DOHH2 (cell line): ENCODE results near the gene DAPP1.

Experiments
- EZH2phosphoT487 ChIP-seq: fragments of 200-600 bp; sonication (generic); IDR thresholded peaks from 2 replicates; pipeline ENCODE4 v1.6.1; 2017; ENCODE audit warnings: borderline replicate concordance, mild to moderate bottlenecking, antibody characterized with exemption, low read length, moderate library complexity, mixed read lengths
- TF ChIP-seq, protein P1 (sequence below): fragments of 200-600 bp; sonication (generic); IDR thresholded peaks from one replicate; pipeline ENCODE4 v1.5.1; 2014; ENCODE audit warnings: antibody characterized with exemption, mild to moderate bottlenecking, low read depth, low read length; ENCODE audit not compliant: poor library complexity, severe bottlenecking

DNA sequence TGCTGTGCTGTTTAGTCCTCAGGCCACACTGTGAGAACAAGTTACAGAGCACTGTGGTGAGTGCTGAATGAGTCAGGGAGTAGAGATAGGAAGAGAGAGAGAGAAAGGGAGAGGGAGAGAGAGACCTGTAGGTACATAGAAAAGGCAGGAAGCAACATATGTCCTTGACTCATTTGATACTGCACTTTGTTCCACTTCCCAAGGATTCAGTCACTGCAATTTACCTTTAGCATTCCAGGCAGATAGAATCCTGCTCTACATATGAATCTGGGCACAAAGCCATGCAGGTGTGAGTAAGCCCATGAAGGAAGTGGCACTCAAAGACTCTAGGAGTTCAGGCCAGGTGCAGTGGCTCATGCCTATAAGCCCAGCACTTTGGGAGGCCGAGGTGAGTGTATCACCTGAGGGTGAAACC is 1.0 kb upstream of the DAPP1 start:
- TF ChIP-seq, protein P1, sequence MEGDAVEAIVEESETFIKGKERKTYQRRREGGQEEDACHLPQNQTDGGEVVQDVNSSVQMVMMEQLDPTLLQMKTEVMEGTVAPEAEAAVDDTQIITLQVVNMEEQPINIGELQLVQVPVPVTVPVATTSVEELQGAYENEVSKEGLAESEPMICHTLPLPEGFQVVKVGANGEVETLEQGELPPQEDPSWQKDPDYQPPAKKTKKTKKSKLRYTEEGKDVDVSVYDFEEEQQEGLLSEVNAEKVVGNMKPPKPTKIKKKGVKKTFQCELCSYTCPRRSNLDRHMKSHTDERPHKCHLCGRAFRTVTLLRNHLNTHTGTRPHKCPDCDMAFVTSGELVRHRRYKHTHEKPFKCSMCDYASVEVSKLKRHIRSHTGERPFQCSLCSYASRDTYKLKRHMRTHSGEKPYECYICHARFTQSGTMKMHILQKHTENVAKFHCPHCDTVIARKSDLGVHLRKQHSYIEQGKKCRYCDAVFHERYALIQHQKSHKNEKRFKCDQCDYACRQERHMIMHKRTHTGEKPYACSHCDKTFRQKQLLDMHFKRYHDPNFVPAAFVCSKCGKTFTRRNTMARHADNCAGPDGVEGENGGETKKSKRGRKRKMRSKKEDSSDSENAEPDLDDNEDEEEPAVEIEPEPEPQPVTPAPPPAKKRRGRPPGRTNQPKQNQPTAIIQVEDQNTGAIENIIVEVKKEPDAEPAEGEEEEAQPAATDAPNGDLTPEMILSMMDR = no peak
- no peak for TF ChIP-seq EZH2phosphoT487
